ENCODE data around the gene DDX50. TPM values are rescaled to one million over a fixed set of nuclear protein-coding genes. Genes with fewer than 3 reads are reported as not detected.
"Not testable (repeated sequence)": the region's sequence is repeated elsewhere in the genome, so short reads cannot be mapped to it uniquely, and the experiment has no call there.

Gene DDX50
- total RNA-seq, 2 experiments from 2014 or later = 51.9 to 56.2 TPM

GRCh38 chr10:68963151-68963550 lies 62.0 kb downstream of the DDX50 start:
- peaks cover 41% of the 10 kb centered on the region for H3K4me1 Mint-ChIP-seq
- H3K9me3 Mint-ChIP-seq = no peaks in the 10 kb centered on the region
- no peak overlapping the region for H3K27ac Mint-ChIP-seq
- H3K27me3 Mint-ChIP-seq = no peaks in the 10 kb centered on the region
- CTCF ChIA-PET = no interaction called here
- peaks cover 75% of the 10 kb centered on the region for H3K36me3 Mint-ChIP-seq (ENCODE audit: low read depth)
- H3K4me3 Mint-ChIP-seq = no peak overlapping the region
- POLR2A ChIA-PET = no interaction called here
- DNase-seq = no peak

GRCh38 chr10:68973975-68974374 lies 72.9 kb downstream of the DDX50 start:
- Mint-ChIP-seq H3K9me3 (no peaks in the 10 kb centered on the region), H3K4me1 (peaks cover 28% of the 10 kb centered on the region), H3K36me3 (ENCODE audit: low read depth) (peaks cover 79% of the 10 kb centered on the region), H3K4me3 (no peak overlapping the region), H3K27me3 (no peaks in the 10 kb centered on the region), H3K27ac (peak overlapping the region; percentile 12)
- CTCF ChIA-PET = interaction anchor here (0.9 kb wide), 1 partner anchor 14 kb away, joined by 3 read pairs; no protein-coding TSS in a partner anchor
- POLR2A ChIA-PET = interaction anchor here (1.5 to 2.4 kb wide), 3 partner anchors 10 to 18 kb away, joined by 6 to 15 read pairs (median 9); partner anchors contain the start of gene DDX21
- DNase-seq = no peak

- DNase-seq, H3K27me3 Mint-ChIP-seq, H3K27ac Mint-ChIP-seq, CTCF ChIA-PET, H3K4me3 Mint-ChIP-seq, H3K9me3 Mint-ChIP-seq: not testable (repeated sequence)
- H3K4me1 Mint-ChIP-seq = peaks cover 18% of the 10 kb centered on the region
- H3K36me3 Mint-ChIP-seq (ENCODE audit: low read depth) = peaks cover 82% of the 10 kb centered on the region
- POLR2A ChIA-PET = interaction anchor here (1.1 to 1.5 kb wide), 2 partner anchors 10 to 16 kb away, joined by 3 read pairs; no protein-coding TSS in a partner anchor
Observed at GRCh38 chr10:68975936-68976473, 74.9 kb downstream of the DDX50 start.

GRCh38 chr10:68979738-68980137 lies 78.6 kb downstream of the DDX50 start:
- CTCF ChIA-PET = interaction anchor here (1.2 to 1.4 kb wide), 3 partner anchors 8 to 116 kb away, joined by 3 read pairs; partner anchors contain the start of gene DDX21
- POLR2A ChIA-PET = interaction anchor here (2.1 kb wide), 1 partner anchor 10 kb away, joined by 8 read pairs; no protein-coding TSS in a partner anchor

GRCh38 chr10:68981074-68981473 lies 80.0 kb downstream of the DDX50 start:
- DNase-seq = no peak
- Mint-ChIP-seq H3K27ac (no peak overlapping the region), H3K9me3 (no peaks in the 10 kb centered on the region), H3K36me3 (ENCODE audit: low read depth) (peaks cover 79% of the 10 kb centered on the region), H3K4me3 (no peak overlapping the region), H3K27me3 (no peaks in the 10 kb centered on the region), H3K4me1 (peaks cover 9% of the 10 kb centered on the region)
- ChIA-PET CTCF (interaction anchor here (0.6 to 1.6 kb wide), 9 partner anchors 11 to 121 kb away, joined by 3 to 14 read pairs (median 4); partner anchors contain the start of gene DDX21), POLR2A (interaction anchor here (0.9 to 1.5 kb wide), 5 partner anchors 11 to 120 kb away, joined by 3 to 5 read pairs (median 4); partner anchors contain the start of gene DDX21)

More at GRCh38 chr10:68979738-68980137, 78.6 kb downstream of the DDX50 start:
- H3K4me3 Mint-ChIP-seq, DNase-seq, H3K9me3 Mint-ChIP-seq, H3K27me3 Mint-ChIP-seq: not testable (repeated sequence)
- H3K27ac Mint-ChIP-seq = peak overlapping the region; percentile 5
- peaks cover 79% of the 10 kb centered on the region for H3K36me3 Mint-ChIP-seq (ENCODE audit: low read depth)
- peaks cover 10% of the 10 kb centered on the region for H3K4me1 Mint-ChIP-seq

- Mint-ChIP-seq H3K27ac (no peak overlapping the region), H3K4me1 (peaks cover 12% of the 10 kb centered on the region), H3K9me3 (no peaks in the 10 kb centered on the region), H3K36me3 (ENCODE audit: low read depth) (peaks cover 74% of the 10 kb centered on the region), H3K27me3 (no peaks in the 10 kb centered on the region), H3K4me3 (no peak overlapping the region)
- POLR2A ChIA-PET = interaction anchor here (2.5 kb wide), 1 partner anchor 8 kb away, joined by 9 read pairs; no protein-coding TSS in a partner anchor
- no peak for DNase-seq
- CTCF ChIA-PET = no interaction called here
Observed at GRCh38 chr10:68982389-68982788, 81.3 kb downstream of the DDX50 start.

GRCh38 chr10:68987611-68988010 lies 86.5 kb downstream of the DDX50 start:
- no peaks in the 10 kb centered on the region for H3K9me3 Mint-ChIP-seq
- DNase-seq = no peak

GRCh38 chr10:68988530-68989316 lies 87.6 kb downstream of the DDX50 start, which contains the start of gene KIFBP:
Gene KIFBP (plus strand): TSS chr10:68988803. CDS start chr10:68988833, 30 bp downstream.
- no peaks in the 10 kb centered on the region for H3K27me3 Mint-ChIP-seq
- POLR2A ChIA-PET = interaction anchor here (1.2 to 3.6 kb wide), 15 partner anchors 16 to 240 kb away, joined by 3 to 18 read pairs (median 5); partner anchors contain the start of genes DDX21, DDX50 and SRGN
- peak within 1 kb of the TSS; percentile 89 for H3K27ac Mint-ChIP-seq
- CTCF ChIA-PET = interaction anchor here (0.8 to 4.1 kb wide), 12 partner anchors 17 to 404 kb away, joined by 3 to 26 read pairs (median 5); partner anchors contain the start of gene DDX21
- peak; percentile 89 for DNase-seq
- H3K9me3 Mint-ChIP-seq = no peaks in the 10 kb centered on the region
- peaks cover 37% of the 10 kb centered on the region for H3K36me3 Mint-ChIP-seq (ENCODE audit: low read depth)
- H3K4me3 Mint-ChIP-seq = peak within 1 kb of the TSS; percentile 97
- peaks cover 58% of the 10 kb centered on the region for H3K4me1 Mint-ChIP-seq

More at GRCh38 chr10:68987611-68988010, 86.5 kb downstream of the DDX50 start:
- ChIA-PET CTCF (interaction anchor here (0.7 to 4.1 kb wide), 13 partner anchors 8 to 405 kb away, joined by 3 to 26 read pairs (median 4); partner anchors contain the start of gene DDX21), POLR2A (interaction anchor here (0.9 to 3.6 kb wide), 9 partner anchors 14 to 241 kb away, joined by 3 to 18 read pairs (median 4); partner anchors contain the start of genes DDX21, SRGN and SUPV3L1)
- H3K36me3 Mint-ChIP-seq (ENCODE audit: low read depth) = peaks cover 42% of the 10 kb centered on the region
- H3K27me3 Mint-ChIP-seq = no peaks in the 10 kb centered on the region
- H3K4me3 Mint-ChIP-seq = no peak overlapping the region
- H3K4me1 Mint-ChIP-seq = peaks cover 49% of the 10 kb centered on the region
- H3K27ac Mint-ChIP-seq = peak overlapping the region; percentile 29

GRCh38 chr10:68989317-68989990 lies 88.3 kb downstream of the DDX50 start:
- peaks cover 62% of the 10 kb centered on the region for H3K4me1 Mint-ChIP-seq

GRCh38 chr10:68992636-68993440 lies 91.7 kb downstream of the DDX50 start:
- POLR2A ChIA-PET = interaction anchor here (0.7 kb wide), 1 partner anchor 37 kb away, joined by 3 read pairs; the partner anchor contains the start of gene DDX21
- H3K27ac Mint-ChIP-seq = no peak overlapping the region
- no peaks in the 10 kb centered on the region for H3K27me3 Mint-ChIP-seq
- DNase-seq = no peak
- no peak overlapping the region for H3K4me3 Mint-ChIP-seq
- CTCF ChIA-PET = interaction anchor here (0.6 to 1.2 kb wide), 2 partner anchors 12 to 23 kb away, joined by 3 to 5 read pairs; no protein-coding TSS in a partner anchor
- peaks cover 15% of the 10 kb centered on the region for H3K36me3 Mint-ChIP-seq (ENCODE audit: low read depth)
- no peaks in the 10 kb centered on the region for H3K9me3 Mint-ChIP-seq
- H3K4me1 Mint-ChIP-seq = peaks cover 70% of the 10 kb centered on the region

More at GRCh38 chr10:68989317-68989990, 88.3 kb downstream of the DDX50 start:
- Mint-ChIP-seq H3K9me3 (no peaks in the 10 kb centered on the region), H3K4me3 (peak overlapping the region; percentile 97), H3K36me3 (ENCODE audit: low read depth) (peaks cover 30% of the 10 kb centered on the region), H3K27ac (peak overlapping the region; percentile 89), H3K27me3 (no peaks in the 10 kb centered on the region)
- POLR2A ChIA-PET = interaction anchor here (0.7 to 3.6 kb wide), 14 partner anchors 16 to 240 kb away, joined by 3 to 18 read pairs (median 4); partner anchors contain the start of genes DDX21, DDX50 and SRGN
- CTCF ChIA-PET = interaction anchor here (0.8 to 4.1 kb wide), 8 partner anchors 16 to 104 kb away, joined by 3 to 26 read pairs (median 6); partner anchors contain the start of genes DDX21 and SRGN
- no peak for DNase-seq

Data from activated CD4-positive, alpha-beta memory T cell treated with anti-CD3 and anti-CD28 coated beads, Interleukin-2, amount 10 ng/mL, durations not matched to agents 7 days and 5 days (primary cell).